Astrocyte of the hippocampus (primary cell): Measurements from ENCODE around the gene DPRX.

Experiments
- DNase-seq: peaks from one replicate; pipeline ENCODE4 v3.0.0; 2011; ENCODE audit warnings: low read depth, low spot score

The DPRX gene

GRCh38 chr19:53631949-53632407, at the start of gene DPRX:
Gene DPRX, plus strand, starts transcription at chr19:53631999. Its CDS starts 108 bp downstream, at chr19:53632107.
- no peak for DNase-seq

GRCh38 chr19:53583181-53583580, 48.6 kb upstream of the DPRX start:
- no peak for DNase-seq

GRCh38 chr19:53586277-53586691, 45.5 kb upstream of the DPRX start:
- no peak for DNase-seq

- no peak for DNase-seq
Observed at GRCh38 chr19:53594811-53595509, 36.8 kb upstream of the DPRX start.

- DNase-seq, result no peak
Observed at GRCh38 chr19:53595510-53595867, 36.3 kb upstream of the DPRX start.

GRCh38 chr19:53596056-53596455, 35.7 kb upstream of the DPRX start:
- no peak for DNase-seq

GRCh38 chr19:53597023-53597422, 34.8 kb upstream of the DPRX start:
- DNase-seq, result no peak

GRCh38 chr19:53598361-53598760, 33.4 kb upstream of the DPRX start:
- no peak for DNase-seq

GRCh38 chr19:53600217-53600616, 31.6 kb upstream of the DPRX start:
- DNase-seq, result no peak

- DNase-seq, result no peak
Observed at GRCh38 chr19:53606031-53606430, 25.8 kb upstream of the DPRX start.

- DNase-seq, result no peak
Observed at GRCh38 chr19:53608381-53608780, 23.4 kb upstream of the DPRX start.

- DNase-seq, result no peak
Observed at GRCh38 chr19:53612762-53613526, 18.9 kb upstream of the DPRX start.

GRCh38 chr19:53621885-53622740, 9.7 kb upstream of the DPRX start:
- DNase-seq, result peak; percentile 5

GRCh38 chr19:53624771-53625545, 6.8 kb upstream of the DPRX start:
- DNase-seq, result no peak

- no peak for DNase-seq
Observed at GRCh38 chr19:53626486-53626885, 5.3 kb upstream of the DPRX start.

- DNase-seq, result no peak
Observed at GRCh38 chr19:53626976-53627375, 4.8 kb upstream of the DPRX start.

- no peak for DNase-seq
Observed at GRCh38 chr19:53634768-53635167, 3.0 kb downstream of the DPRX start.

- DNase-seq, result no peak
Observed at GRCh38 chr19:53639471-53639870, 7.7 kb downstream of the DPRX start.

GRCh38 chr19:53642381-53643099, 10.7 kb downstream of the DPRX start:
- DNase-seq, result no peak

GRCh38 chr19:53644061-53644816, 12.4 kb downstream of the DPRX start:
- no peak for DNase-seq
